RWPE2 (cell line): Measurements from ENCODE around the gene TMEM175.

Experiments
- ATAC-seq: fragments of 200-7000 bp; cut with Tn5 transposase; 3 replicates; pipeline ENCODE4 v1.9.1; 2021; ENCODE audit warnings: low read depth
- DNase-seq: peaks from one replicate; pipeline ENCODE4 v3.0.0-alpha.2; 2020; ENCODE audit warnings: low spot score
- H3K27ac ChIP-seq: fragments of 450-650 bp; 2 replicates; pipeline ENCODE4 v1.5.1; 2017; ENCODE audit warnings: mild to moderate bottlenecking; ENCODE audit not compliant: poor library complexity, severe bottlenecking
- H3K27me3 ChIP-seq: fragments of 250-450 bp; sonication (Bioruptor Pico); 2 replicates; pipeline ENCODE4 v1.5.1; 2021; ENCODE audit warnings: mild to moderate bottlenecking, moderate library complexity; ENCODE audit not compliant: insufficient read depth, poor library complexity, severe bottlenecking
- H3K36me3 ChIP-seq: fragments of 250-450 bp; sonication (Bioruptor Pico); 2 replicates; pipeline ENCODE4 v1.5.1; 2020; ENCODE audit warnings: low read depth, mild to moderate bottlenecking, moderate library complexity
- H3K4me1 ChIP-seq: fragments of 250-450 bp; sonication (Bioruptor Pico); 2 replicates; pipeline ENCODE4 v1.5.1; 2021; ENCODE audit warnings: mild to moderate bottlenecking, moderate library complexity; ENCODE audit not compliant: insufficient read depth, poor library complexity, severe bottlenecking
- H3K4me3 ChIP-seq: fragments of 250-450 bp; sonication (Bioruptor Pico); 2 replicates; pipeline ENCODE4 v1.5.1; 2021; ENCODE audit warnings: mild to moderate bottlenecking, moderate library complexity; ENCODE audit not compliant: severe bottlenecking
- H3K9me3 ChIP-seq: fragments of 250-450 bp; sonication (Bioruptor Pico); 2 replicates; pipeline ENCODE4 v1.5.1; 2021; ENCODE audit warnings: mild to moderate bottlenecking, moderate library complexity; ENCODE audit not compliant: severe bottlenecking
- TF ChIP-seq, protein P1 (sequence below): fragments of 450-650 bp; IDR thresholded peaks from one replicate; pipeline ENCODE4 v1.5.1; 2017; ENCODE audit warnings: mild to moderate bottlenecking, moderate library complexity; ENCODE audit not compliant: poor library complexity, severe bottlenecking

Gene TMEM175

DNA sequence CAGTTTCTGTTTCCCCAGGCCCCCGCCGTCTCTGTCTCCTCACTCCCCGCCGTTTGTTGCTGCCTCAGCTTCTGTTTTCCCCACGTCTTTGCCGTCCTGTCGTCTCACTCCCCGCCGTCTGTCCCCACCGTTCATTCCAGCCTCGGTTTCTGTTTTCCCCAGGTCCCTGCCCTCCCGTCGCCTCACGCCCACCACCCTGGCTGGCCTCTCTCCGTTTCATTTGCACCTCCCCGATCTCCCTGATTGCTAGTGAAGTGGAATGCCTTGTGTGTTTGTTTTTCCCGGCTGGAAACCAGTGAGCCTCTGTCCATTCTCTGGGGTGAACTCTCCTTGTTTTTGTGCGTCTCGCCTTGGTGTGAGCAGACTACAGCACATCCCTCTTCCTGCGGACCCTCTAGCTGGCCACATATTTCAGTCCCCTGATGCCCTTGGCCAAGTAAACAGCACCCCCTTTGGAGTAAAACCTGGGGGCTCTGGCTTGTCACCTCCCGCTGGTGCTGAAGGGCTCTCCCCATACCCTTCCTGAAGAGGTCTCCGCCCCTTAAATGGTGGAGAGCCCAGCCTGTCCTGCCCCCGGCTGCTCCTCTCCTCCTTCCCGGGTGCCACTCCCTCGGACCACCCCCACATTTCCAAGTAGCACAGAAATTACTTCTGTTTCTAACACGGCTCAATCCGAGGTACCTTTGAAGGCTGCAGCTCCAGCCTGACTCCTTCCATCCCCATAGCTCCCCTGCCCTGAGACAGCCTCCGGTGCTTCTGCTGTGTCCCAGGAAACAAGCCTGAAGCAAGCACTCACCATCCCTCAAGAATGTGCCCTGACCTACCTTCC lies 13.2 kb downstream of the TMEM175 start:
- no peak overlapping the region for H3K4me3 ChIP-seq
- no peaks in the 10 kb centered on the region for H3K27me3 ChIP-seq
- no peak overlapping the region for H3K27ac ChIP-seq
- DNase-seq (no peak), ATAC-seq (no peak)
- no peaks in the 10 kb centered on the region for H3K9me3 ChIP-seq
- H3K36me3 ChIP-seq: no peaks in the 10 kb centered on the region
- TF ChIP-seq, protein P1, sequence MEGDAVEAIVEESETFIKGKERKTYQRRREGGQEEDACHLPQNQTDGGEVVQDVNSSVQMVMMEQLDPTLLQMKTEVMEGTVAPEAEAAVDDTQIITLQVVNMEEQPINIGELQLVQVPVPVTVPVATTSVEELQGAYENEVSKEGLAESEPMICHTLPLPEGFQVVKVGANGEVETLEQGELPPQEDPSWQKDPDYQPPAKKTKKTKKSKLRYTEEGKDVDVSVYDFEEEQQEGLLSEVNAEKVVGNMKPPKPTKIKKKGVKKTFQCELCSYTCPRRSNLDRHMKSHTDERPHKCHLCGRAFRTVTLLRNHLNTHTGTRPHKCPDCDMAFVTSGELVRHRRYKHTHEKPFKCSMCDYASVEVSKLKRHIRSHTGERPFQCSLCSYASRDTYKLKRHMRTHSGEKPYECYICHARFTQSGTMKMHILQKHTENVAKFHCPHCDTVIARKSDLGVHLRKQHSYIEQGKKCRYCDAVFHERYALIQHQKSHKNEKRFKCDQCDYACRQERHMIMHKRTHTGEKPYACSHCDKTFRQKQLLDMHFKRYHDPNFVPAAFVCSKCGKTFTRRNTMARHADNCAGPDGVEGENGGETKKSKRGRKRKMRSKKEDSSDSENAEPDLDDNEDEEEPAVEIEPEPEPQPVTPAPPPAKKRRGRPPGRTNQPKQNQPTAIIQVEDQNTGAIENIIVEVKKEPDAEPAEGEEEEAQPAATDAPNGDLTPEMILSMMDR: no peak
- no peaks in the 10 kb centered on the region for H3K4me1 ChIP-seq

DNA sequence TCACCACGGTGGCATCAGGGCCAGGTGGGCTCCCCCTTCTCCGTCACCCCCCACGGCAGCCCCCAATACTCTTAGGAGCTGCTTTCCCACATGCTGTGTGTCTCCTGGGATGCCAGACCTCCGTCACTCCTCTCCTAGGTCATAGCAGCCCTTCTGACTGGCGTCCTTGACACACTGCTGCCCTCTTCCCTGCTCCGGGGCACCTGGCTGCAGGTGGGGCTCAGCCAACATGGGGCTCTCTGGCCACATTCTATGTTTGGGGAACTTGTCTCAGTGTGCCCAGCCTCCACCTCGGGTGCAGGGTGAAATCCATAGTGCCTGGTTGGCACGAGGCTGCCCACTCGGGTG lies 13.8 kb downstream of the TMEM175 start:
- H3K27ac ChIP-seq: no peak overlapping the region
- no peaks in the 10 kb centered on the region for H3K27me3 ChIP-seq
- H3K36me3 ChIP-seq: no peaks in the 10 kb centered on the region
- no peak overlapping the region for H3K4me3 ChIP-seq
- TF ChIP-seq, protein P1: no peak
- no peaks in the 10 kb centered on the region for H3K9me3 ChIP-seq
- no peaks in the 10 kb centered on the region for H3K4me1 ChIP-seq
- ATAC-seq (no peak), DNase-seq (no peak)

DNA sequence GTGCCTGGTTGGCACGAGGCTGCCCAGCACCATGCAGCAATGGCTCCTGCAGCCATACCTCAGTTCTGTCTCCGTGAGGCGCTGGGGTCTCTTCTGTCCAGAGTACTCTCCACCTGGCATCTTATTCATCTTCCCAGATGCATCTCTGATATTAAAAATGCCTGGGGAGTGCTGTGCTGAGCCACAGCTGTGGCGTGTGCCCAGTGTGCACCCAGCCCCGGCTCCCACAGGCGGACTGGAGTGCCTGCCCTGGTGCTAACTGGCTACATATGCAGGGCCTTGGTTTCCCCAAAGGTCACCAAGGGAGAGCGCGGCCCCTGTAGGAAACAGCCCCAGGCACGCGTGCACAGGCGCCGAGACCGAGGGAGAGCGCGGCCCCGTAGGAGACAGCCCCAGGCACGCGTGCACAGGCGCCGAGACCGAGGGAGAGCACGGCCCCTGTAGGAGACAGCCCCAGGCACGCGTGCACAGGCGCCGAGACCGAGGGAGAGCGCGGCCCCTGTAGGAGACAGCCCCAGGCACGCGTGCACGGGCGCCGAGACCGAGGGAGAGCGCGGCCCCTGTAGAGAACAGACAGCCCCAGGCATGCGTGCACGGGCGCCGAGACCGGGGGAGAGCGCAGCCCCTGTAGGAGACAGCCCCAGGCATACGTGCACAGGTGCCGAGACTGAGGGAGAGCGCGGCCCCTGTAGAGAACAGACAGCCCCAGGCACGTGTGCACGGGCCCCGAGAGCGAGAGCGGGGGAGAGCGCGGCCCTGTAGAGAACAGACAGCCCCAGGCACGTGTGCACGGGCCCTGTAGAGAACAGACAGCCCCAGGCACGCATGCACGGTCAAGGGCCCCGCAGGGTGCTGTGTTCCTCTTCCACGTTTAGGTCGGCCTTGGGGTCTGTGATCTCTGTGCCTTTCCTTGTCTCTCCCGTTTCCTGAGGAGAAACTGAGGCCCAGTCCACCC lies 14.5 kb downstream of the TMEM175 start:
- no peak overlapping the region for H3K27ac ChIP-seq
- ATAC-seq: no peak
- no peaks in the 10 kb centered on the region for H3K27me3 ChIP-seq
- H3K36me3 ChIP-seq: no peaks in the 10 kb centered on the region
- no peak overlapping the region for H3K4me3 ChIP-seq
- no peaks in the 10 kb centered on the region for H3K9me3 ChIP-seq
- TF ChIP-seq, protein P1: no peak
- H3K4me1 ChIP-seq: no peaks in the 10 kb centered on the region
- DNase-seq: no peak

DNA sequence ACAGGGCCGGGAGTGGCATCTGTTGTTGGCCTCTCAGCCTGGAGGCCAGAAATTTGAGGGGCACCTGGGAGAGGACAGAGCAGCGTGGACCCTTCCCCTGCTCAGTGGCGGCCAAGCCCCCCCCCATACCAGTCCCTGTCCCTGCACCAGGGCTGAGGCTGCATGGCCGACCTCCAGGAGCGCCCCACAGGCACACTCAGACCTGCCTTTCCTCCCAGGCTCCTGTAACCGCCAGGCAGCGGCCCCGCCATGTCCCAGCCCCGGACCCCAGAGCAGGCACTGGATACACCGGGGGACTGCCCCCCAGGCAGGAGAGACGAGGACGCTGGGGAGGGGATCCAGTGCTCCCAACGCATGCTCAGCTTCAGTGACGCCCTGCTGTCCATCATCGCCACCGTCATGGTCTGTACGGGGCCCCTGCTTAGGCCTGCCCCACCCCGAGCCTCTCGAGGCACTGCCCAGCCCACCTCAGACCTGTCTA lies 15.3 kb downstream of the TMEM175 start:
- no peak for DNase-seq
- TF ChIP-seq, protein P1: no peak

More for the DNA sequence above, 15.3 kb downstream of the TMEM175 start:
- Histone ChIP-seq H3K4me1 (no peaks in the 10 kb centered on the region), H3K9me3 (no peaks in the 10 kb centered on the region), H3K27me3 (no peaks in the 10 kb centered on the region), H3K4me3 (no peak overlapping the region), H3K36me3 (no peaks in the 10 kb centered on the region), H3K27ac (no peak overlapping the region)
- no peak for ATAC-seq
